GM12892 (cell line): ENCODE data around the gene ARHGAP22.

Experiments used
- POLR2A ChIP-seq: IDR thresholded peaks from 2 replicates; pipeline ENCODE4 v1.6.1; 2011; ENCODE audit warnings: low read depth, low read length, control low read depth
- POLR2AphosphoS5 ChIP-seq: IDR thresholded peaks from 2 replicates; pipeline ENCODE4 v1.6.1; 2011; ENCODE audit warnings: low read depth, low read length, control low read depth

DNA sequence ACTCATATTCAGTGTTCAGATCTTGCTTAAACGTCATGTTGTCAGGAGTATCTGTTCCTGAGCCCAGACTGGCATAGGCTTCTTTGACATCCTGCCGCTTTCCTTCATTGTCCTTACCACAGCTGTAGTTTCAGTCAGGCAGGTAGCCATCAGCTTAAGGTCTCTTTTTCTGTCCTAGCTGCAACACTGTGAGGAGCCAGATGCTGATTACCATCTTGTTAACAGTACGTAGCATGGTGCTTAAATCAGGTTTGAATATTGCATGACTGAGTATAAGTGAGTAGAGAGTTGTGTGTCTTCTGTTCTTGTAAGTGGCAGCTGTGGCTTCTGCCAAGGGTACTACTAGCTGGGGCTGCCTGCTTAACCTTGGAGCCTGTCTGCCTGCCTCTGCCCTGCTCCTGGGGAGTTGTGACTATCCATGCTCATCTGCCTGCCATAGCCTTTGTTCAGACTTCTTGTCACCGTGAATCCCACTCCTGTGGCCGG, 205.8 kb downstream of the ARHGAP22 start:
- TF ChIP-seq POLR2AphosphoS5 (no peak), POLR2A (no peak)
